Neuronal stem cell (in vitro differentiated cells): ENCODE results near the gene DCUN1D1.

Experiments used
- DNase-seq: peaks from one replicate; pipeline ENCODE4 v3.0.0-alpha.2; 2013; ENCODE audit warnings: low spot score
- H2AFZ ChIP-seq: one replicate; pipeline ENCODE4 v1.6.1; 2013; ENCODE audit warnings: mild to moderate bottlenecking, low read length, inconsistent platforms
- H2AK5ac ChIP-seq: 2 replicates; pipeline ENCODE4 v1.6.1; 2013; ENCODE audit warnings: low read depth, mild to moderate bottlenecking, inconsistent platforms, low read length, moderate library complexity, mixed read lengths
- H2BK120ac ChIP-seq: 2 replicates; pipeline ENCODE4 v1.6.1; 2013; ENCODE audit warnings: low read depth, mild to moderate bottlenecking, inconsistent platforms, low read length, moderate library complexity, mixed read lengths
- H2BK12ac ChIP-seq: one replicate; pipeline ENCODE4 v1.6.1; 2013; ENCODE audit warnings: low read length, inconsistent platforms
- H2BK15ac ChIP-seq: 2 replicates; pipeline ENCODE4 v1.6.1; 2013; ENCODE audit warnings: mild to moderate bottlenecking, low read length, inconsistent platforms, mixed read lengths
- H2BK5ac ChIP-seq: one replicate; pipeline ENCODE4 v1.6.1; 2013; ENCODE audit warnings: inconsistent platforms, mild to moderate bottlenecking, low read length, moderate library complexity
- H3K14ac ChIP-seq: one replicate; pipeline ENCODE4 v1.6.1; 2013; ENCODE audit warnings: low read length, inconsistent platforms
- H3K18ac ChIP-seq: 2 replicates; pipeline ENCODE4 v1.6.1; 2013; ENCODE audit warnings: low read length, inconsistent platforms
- H3K23ac ChIP-seq: 2 replicates; pipeline ENCODE4 v1.6.1; 2013; ENCODE audit warnings: low read depth, mild to moderate bottlenecking, mixed read lengths, low read length, inconsistent platforms; ENCODE audit not compliant: poor library complexity
- H3K27ac ChIP-seq: replicated peaks from 3 replicates; pipeline ENCODE4 v1.5.1; 2013; ENCODE audit warnings: low read length, inconsistent platforms
- H3K27me3 ChIP-seq, 3 experiments: 2 replicates each; pipeline ENCODE4 v1.6.1; 2013; ENCODE audit warnings: low read length in 3 of 3, mild to moderate bottlenecking in 2 of 3, inconsistent platforms in 1 of 3, low read depth in 1 of 3, mixed read lengths in 1 of 3, moderate library complexity in 1 of 3; ENCODE audit not compliant: control insufficient read depth in 3 of 3, insufficient read depth in 3 of 3
- H3K36me3 ChIP-seq, 2 donors: replicated peaks in 1 of 2; 2 replicates each; pipeline ENCODE4 v1.6.1; 2013; ENCODE audit warnings: low read length in 2 of 2; ENCODE audit not compliant: control insufficient read depth in 2 of 2, insufficient read depth in 2 of 2
- H3K4ac ChIP-seq: 2 replicates; pipeline ENCODE4 v1.6.1; 2013; ENCODE audit warnings: inconsistent platforms, mild to moderate bottlenecking, low read length, moderate library complexity
- H3K4me1 ChIP-seq, 2 donors: 1 replicate in 1 of 2; 2 replicates in 1 of 2; pipeline ENCODE4 v1.6.1; 2013; ENCODE audit warnings: low read length in 2 of 2, low read depth in 1 of 2; ENCODE audit not compliant: control insufficient read depth in 2 of 2, insufficient read depth in 1 of 2
- H3K4me2 ChIP-seq: one replicate; pipeline ENCODE4 v1.6.1; 2013; ENCODE audit warnings: mild to moderate bottlenecking, low read length, inconsistent platforms; ENCODE audit not compliant: insufficient read depth, poor library complexity, severe bottlenecking
- H3K4me3 ChIP-seq, 2 donors: 2 replicates each; pipeline ENCODE4 v1.5.1; 2013; ENCODE audit warnings: low read length in 2 of 2, mild to moderate bottlenecking in 2 of 2, inconsistent platforms in 1 of 2, moderate library complexity in 1 of 2
- H3K79me1 ChIP-seq: one replicate; pipeline ENCODE4 v1.6.1; 2013; ENCODE audit warnings: low read depth, mild to moderate bottlenecking, inconsistent platforms, low read length, moderate library complexity
- H3K9ac ChIP-seq: one replicate; pipeline ENCODE4 v1.6.1; 2013; ENCODE audit warnings: mild to moderate bottlenecking, low read depth, low read length, inconsistent platforms; ENCODE audit not compliant: poor library complexity
- H3K9me3 ChIP-seq, 2 donors: replicated peaks in 1 of 2; 2 replicates each; pipeline versions ENCODE3 to v1.6.1; 2013; ENCODE audit warnings: low read length in 2 of 2, mild to moderate bottlenecking in 2 of 2, inconsistent platforms in 1 of 2, low read depth in 1 of 2, mixed read lengths in 1 of 2, moderate library complexity in 1 of 2; ENCODE audit not compliant: control insufficient read depth in 2 of 2, insufficient read depth in 1 of 2
- H4K8ac ChIP-seq: one replicate; pipeline ENCODE4 v1.6.1; 2013; ENCODE audit warnings: low read depth, mild to moderate bottlenecking, inconsistent platforms, low read length, moderate library complexity
- H4K91ac ChIP-seq: one replicate; pipeline ENCODE4 v1.6.1; 2013; ENCODE audit warnings: low read length, low read depth, mild to moderate bottlenecking, inconsistent platforms; ENCODE audit not compliant: poor library complexity
- WGBS, 2 donors: extraction: QIAGEN DNeasy Blood & Tissue Kit; methylation state at CpG; one replicate each; pipeline ENCODE4 v1.1.7; 2013; ENCODE audit warnings: missing lambda C conversion rate in 2 of 2, mixed read lengths in 1 of 2; ENCODE audit not compliant: insufficient read length in 2 of 2, insufficient replicate concordance in 1 of 2; ENCODE audit errors: extremely low coverage in 2 of 2; 5-methylcytosine and 5-hydroxymethylcytosine counted together

The DCUN1D1 gene

GRCh38 chr3:182969853-182970252, 10.5 kb downstream of the DCUN1D1 start:
- H3K27ac ChIP-seq = no peak overlapping the region

GRCh38 chr3:182969277-182969676, 11.1 kb downstream of the DCUN1D1 start:
- H3K4me3 ChIP-seq = no peak overlapping the region
- no peak overlapping the region for H4K8ac ChIP-seq
- H2AFZ ChIP-seq = no peak overlapping the region
- no peaks in the 10 kb centered on the region for H3K79me1 ChIP-seq
- no peak overlapping the region for H2BK5ac ChIP-seq
- H3K27ac ChIP-seq = no peak overlapping the region
- no peaks in the 10 kb centered on the region for H3K27me3 ChIP-seq
- no peak overlapping the region for H3K18ac ChIP-seq
- H2BK12ac ChIP-seq = no peak overlapping the region
- H3K9me3 ChIP-seq = no peaks in the 10 kb centered on the region
- H3K23ac ChIP-seq = no peak overlapping the region
- H2BK120ac ChIP-seq = no peak overlapping the region
- H3K14ac ChIP-seq = no peak overlapping the region
- H4K91ac ChIP-seq = no peak overlapping the region
- no peak overlapping the region for H3K4ac ChIP-seq
- H2BK15ac ChIP-seq = no peak overlapping the region
- H3K4me1 ChIP-seq = no peaks in the 10 kb centered on the region
- no peak for DNase-seq
- no peak overlapping the region for H2AK5ac ChIP-seq
- no peak overlapping the region for H3K4me2 ChIP-seq
- no peak overlapping the region for H3K9ac ChIP-seq
- H3K36me3 ChIP-seq = peaks cover 0 to 8% of the 10 kb centered on the region in 2 donors

More at GRCh38 chr3:182969853-182970252, 10.5 kb downstream of the DCUN1D1 start:
- no peaks in the 10 kb centered on the region for H3K79me1 ChIP-seq
- H2BK15ac ChIP-seq = no peak overlapping the region
- H3K36me3 ChIP-seq = peaks cover 0 to 8% of the 10 kb centered on the region in 2 donors
- no peak overlapping the region for H4K91ac ChIP-seq
- no peak for DNase-seq
- no peak overlapping the region for H3K9ac ChIP-seq
- H2AK5ac ChIP-seq = no peak overlapping the region
- no peaks in the 10 kb centered on the region for H3K4me1 ChIP-seq
- no peak overlapping the region for H2BK120ac ChIP-seq
- no peak overlapping the region for H2BK12ac ChIP-seq
- no peak overlapping the region for H3K4ac ChIP-seq
- no peak overlapping the region for H4K8ac ChIP-seq
- H3K4me2 ChIP-seq = no peak overlapping the region
- no peaks in the 10 kb centered on the region for H3K9me3 ChIP-seq
- no peak overlapping the region for H3K14ac ChIP-seq
- no peak overlapping the region for H3K23ac ChIP-seq
- H2AFZ ChIP-seq = no peak overlapping the region
- no peak overlapping the region for H2BK5ac ChIP-seq
- WGBS, 2 donors = no CpG with 5 or more reads among the region's 7 CpGs
- no peaks in the 10 kb centered on the region for H3K27me3 ChIP-seq
- no peak overlapping the region for H3K18ac ChIP-seq
- H3K4me3 ChIP-seq = no peak overlapping the region

DNA sequence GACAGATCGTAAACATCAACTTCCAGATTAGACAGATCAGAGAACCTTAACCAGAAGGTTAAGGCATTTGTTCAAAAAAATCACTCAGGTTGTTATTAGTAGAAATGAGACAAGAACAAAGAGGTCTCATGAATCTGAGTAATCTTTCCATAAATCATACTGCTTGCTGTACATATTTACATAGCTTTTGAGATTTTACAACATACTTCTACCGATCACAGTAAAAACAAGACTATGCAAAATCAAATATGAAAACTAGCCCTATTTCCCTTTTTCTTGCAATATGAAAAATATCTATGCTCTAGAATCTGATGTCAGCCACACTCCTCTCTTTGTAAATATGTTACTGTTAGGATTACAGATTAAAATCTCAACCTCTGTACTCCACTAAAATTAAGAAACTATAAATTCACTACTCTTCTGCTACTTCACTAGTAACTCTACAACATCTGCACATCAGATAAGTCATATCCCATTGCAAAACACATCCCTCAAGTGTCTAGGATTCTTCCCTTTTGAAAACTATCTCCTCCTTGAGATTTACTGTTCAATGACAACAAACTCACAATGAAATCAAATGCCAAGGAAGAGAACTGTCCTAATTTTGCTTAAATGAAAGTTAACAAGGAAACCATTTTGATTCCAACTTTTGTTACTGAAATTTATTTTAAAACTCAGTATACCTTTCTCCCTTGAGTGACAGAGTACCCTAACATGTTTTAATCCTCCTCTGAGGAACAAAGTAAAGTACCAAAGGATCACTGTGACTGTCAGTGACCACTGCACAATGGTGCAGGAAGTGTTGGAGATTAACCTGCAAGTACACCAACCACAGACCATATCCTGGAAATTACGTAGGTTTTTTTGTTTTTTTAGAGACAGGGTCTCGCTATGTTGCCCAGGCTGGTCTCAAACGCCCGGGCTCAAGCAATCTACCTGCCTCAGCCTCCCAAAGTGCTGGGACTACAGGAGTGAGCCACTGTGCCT, 12.8 kb downstream of the DCUN1D1 start:
- H2BK120ac ChIP-seq = no peak overlapping the region
- H2BK15ac ChIP-seq = no peak overlapping the region
- no peaks in the 10 kb centered on the region for H3K27me3 ChIP-seq
- H2BK5ac ChIP-seq = no peak overlapping the region
- H4K8ac ChIP-seq = no peak overlapping the region
- no peak overlapping the region for H3K4me3 ChIP-seq
- no peak overlapping the region for H3K23ac ChIP-seq
- H4K91ac ChIP-seq = no peak overlapping the region
- H3K4me1 ChIP-seq = no peaks in the 10 kb centered on the region
- no peaks in the 10 kb centered on the region for H3K9me3 ChIP-seq
- no peak overlapping the region for H3K4ac ChIP-seq
- H3K36me3 ChIP-seq = peaks cover 0 to 23% of the 10 kb centered on the region in 2 donors
- H3K14ac ChIP-seq = no peak overlapping the region
- H3K4me2 ChIP-seq = no peak overlapping the region
- DNase-seq = no peak
- no peak overlapping the region for H2BK12ac ChIP-seq
- H3K27ac ChIP-seq = no peak overlapping the region
- no peak overlapping the region for H3K18ac ChIP-seq
- H3K79me1 ChIP-seq = no peaks in the 10 kb centered on the region
- H2AK5ac ChIP-seq = no peak overlapping the region
- no peak overlapping the region for H2AFZ ChIP-seq
- WGBS, 2 donors = no CpG with 5 or more reads among the region's 6 CpGs
- H3K9ac ChIP-seq = no peak overlapping the region

DNA sequence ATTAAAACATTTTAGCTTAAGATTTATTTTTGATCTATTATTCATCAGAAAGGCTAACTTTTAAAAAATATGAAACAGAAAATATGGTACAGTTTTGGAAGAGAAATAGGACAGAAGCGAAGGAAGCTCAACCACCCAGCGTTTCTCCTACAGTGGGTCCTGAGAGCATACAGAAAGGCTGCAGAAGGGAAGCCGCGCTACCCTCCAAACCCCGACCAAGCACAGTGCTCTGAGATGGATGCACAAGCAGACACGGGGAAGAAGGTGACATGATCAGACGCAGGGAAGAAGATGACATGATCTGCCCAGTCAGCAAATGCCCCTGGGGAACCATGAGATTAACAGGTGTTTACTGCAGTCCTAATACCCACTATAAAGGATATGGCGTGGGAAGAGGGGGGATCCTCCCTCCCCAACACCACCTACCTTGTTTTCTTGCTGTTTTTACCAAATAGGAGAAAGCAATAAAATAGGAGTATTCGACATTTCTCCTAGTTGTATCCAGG, 14.4 kb downstream of the DCUN1D1 start:
- Histone ChIP-seq H3K27me3 (no peaks in the 10 kb centered on the region), H2BK12ac (no peak overlapping the region), H3K18ac (no peak overlapping the region), H4K91ac (no peak overlapping the region), H3K14ac (no peak overlapping the region), H4K8ac (no peak overlapping the region), H3K79me1 (no peaks in the 10 kb centered on the region), H3K4ac (no peak overlapping the region), H3K4me2 (no peak overlapping the region), H2BK5ac (no peak overlapping the region), H3K36me3 (peaks cover 0 to 37% of the 10 kb centered on the region in 2 donors), H2AFZ (no peak overlapping the region), H2AK5ac (no peak overlapping the region), H3K4me1 (no peaks in the 10 kb centered on the region), H3K9ac (no peak overlapping the region), H3K9me3 (no peaks in the 10 kb centered on the region), H3K27ac (no peak overlapping the region), H2BK15ac (no peak overlapping the region), H2BK120ac (no peak overlapping the region), H3K23ac (no peak overlapping the region), H3K4me3 (no peak overlapping the region)
- no CpG with 5 or more reads among the region's 9 CpGs for WGBS, 2 donors
- no peak for DNase-seq
